HG02870 (cell line): ENCODE results near the gene KPNA1.

ENCODE experiments used
- ATAC-seq: cut with Tn5 transposase; IDR thresholded peaks from one replicate; pipeline ENCODE4 v1.9.1; 2021; ENCODE audit warnings: mild to moderate bottlenecking, moderate library complexity; ENCODE audit not compliant: unreplicated experiment

KPNA1 gene

GRCh38 chr3:122421101-122421500, 93.6 kb downstream of the KPNA1 start:
- ATAC-seq, result no peak

- ATAC-seq, result no peak
Measured at GRCh38 chr3:122416966-122417365, 97.8 kb downstream of the KPNA1 start.

- peak; percentile 81 for ATAC-seq
Measured at GRCh38 chr3:122415762-122416654, 98.7 kb downstream of the KPNA1 start, which contains the start of gene WDR5B. WDR5B (minus strand) TSS chr3:122416062; CDS start chr3:122415528, 534 bp downstream.

- ATAC-seq, result peak; percentile 58
Measured at GRCh38 chr3:122415104-122415744, 99.5 kb downstream of the KPNA1 start.

GRCh38 chr3:122414391-122414790, 100.3 kb downstream of the KPNA1 start:
- ATAC-seq, result no peak

GRCh38 chr3:122410639-122411038, 104.1 kb downstream of the KPNA1 start:
- no peak for ATAC-seq

GRCh38 chr3:122410111-122410510, 104.6 kb downstream of the KPNA1 start:
- ATAC-seq, result no peak

- ATAC-seq, result no peak
Measured at GRCh38 chr3:122409446-122409845, 105.3 kb downstream of the KPNA1 start.

GRCh38 chr3:122407946-122408345, 106.8 kb downstream of the KPNA1 start:
- ATAC-seq, result no peak

- ATAC-seq, result no peak
Measured at GRCh38 chr3:122406198-122406597, 108.5 kb downstream of the KPNA1 start.

- ATAC-seq, result no peak
Measured at GRCh38 chr3:122405015-122405414, 109.7 kb downstream of the KPNA1 start.

GRCh38 chr3:122403489-122403888, 111.2 kb downstream of the KPNA1 start:
- ATAC-seq, result no peak

GRCh38 chr3:122398920-122399319, 115.8 kb downstream of the KPNA1 start:
- ATAC-seq, result no peak

GRCh38 chr3:122397201-122397600, 117.5 kb downstream of the KPNA1 start:
- no peak for ATAC-seq

GRCh38 chr3:122396511-122396910, 118.2 kb downstream of the KPNA1 start:
- no peak for ATAC-seq

- ATAC-seq, result no peak
Measured at GRCh38 chr3:122395582-122395981, 119.2 kb downstream of the KPNA1 start.

- no peak for ATAC-seq
Measured at GRCh38 chr3:122394173-122394572, 120.6 kb downstream of the KPNA1 start.

GRCh38 chr3:122392868-122393844, 121.6 kb downstream of the KPNA1 start:
- ATAC-seq, result no peak

GRCh38 chr3:122391681-122392446, 122.9 kb downstream of the KPNA1 start:
- no peak for ATAC-seq

- no peak for ATAC-seq
Measured at GRCh38 chr3:122390665-122391064, 124.1 kb downstream of the KPNA1 start.
